WI38 (cell line): Measurements from ENCODE around the gene SFXN5.

Experiments used
- H3K4me3 ChIP-seq: 2 replicates; pipeline ENCODE4 v1.5.1; 2011; ENCODE audit warnings: low read depth, mild to moderate bottlenecking, control low read depth, low read length
- TF ChIP-seq, protein P1 (sequence below): IDR thresholded peaks from 2 replicates; pipeline ENCODE4 v1.5.1; 2012; ENCODE audit warnings: low read depth, mild to moderate bottlenecking, control low read depth, low read length

The SFXN5 gene

DNA sequence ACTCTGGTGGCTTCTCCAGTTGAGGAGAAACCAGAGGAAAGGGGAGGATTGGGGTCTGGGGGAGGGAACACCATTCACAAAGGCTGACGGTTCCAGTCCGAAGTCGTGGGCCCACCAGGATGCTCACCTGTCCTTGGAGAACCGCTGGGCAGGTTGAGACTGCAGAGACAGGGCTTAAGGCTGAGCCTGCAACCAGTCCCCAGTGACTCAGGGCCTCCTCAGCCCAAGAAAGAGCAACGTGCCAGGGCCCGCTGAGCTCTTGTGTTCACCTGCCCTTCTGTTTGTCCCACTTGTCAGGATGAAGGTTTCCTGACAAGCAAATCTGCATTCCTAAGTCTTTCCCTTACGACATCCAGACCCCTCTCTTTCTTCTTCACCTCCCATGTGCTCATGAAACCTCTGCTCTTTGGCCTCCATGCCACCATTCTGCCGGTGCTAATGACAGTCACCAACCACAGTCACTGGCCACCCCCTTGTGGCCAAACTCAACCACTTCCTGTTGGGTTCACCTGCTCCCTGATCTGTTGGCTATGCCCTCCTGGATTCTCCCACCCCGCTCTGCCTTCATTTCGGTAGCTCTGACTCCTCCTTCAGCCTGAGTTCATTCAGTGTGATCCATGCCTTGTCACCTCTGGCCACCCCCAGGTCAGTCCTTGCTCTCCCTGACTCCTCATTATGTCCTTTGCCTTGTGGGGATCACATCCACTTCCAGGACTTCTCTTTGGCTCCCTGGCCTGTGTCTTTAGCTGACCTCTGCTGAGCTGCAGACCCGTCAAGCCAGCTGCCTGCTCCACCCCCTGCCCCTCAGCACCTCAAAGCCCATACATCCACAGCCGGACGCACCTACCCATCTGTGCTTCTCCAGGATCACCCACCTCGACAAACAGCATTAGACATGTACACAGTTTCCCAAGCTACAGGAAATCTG, 136.6 kb downstream of the SFXN5 start:
- TF ChIP-seq, protein P1, sequence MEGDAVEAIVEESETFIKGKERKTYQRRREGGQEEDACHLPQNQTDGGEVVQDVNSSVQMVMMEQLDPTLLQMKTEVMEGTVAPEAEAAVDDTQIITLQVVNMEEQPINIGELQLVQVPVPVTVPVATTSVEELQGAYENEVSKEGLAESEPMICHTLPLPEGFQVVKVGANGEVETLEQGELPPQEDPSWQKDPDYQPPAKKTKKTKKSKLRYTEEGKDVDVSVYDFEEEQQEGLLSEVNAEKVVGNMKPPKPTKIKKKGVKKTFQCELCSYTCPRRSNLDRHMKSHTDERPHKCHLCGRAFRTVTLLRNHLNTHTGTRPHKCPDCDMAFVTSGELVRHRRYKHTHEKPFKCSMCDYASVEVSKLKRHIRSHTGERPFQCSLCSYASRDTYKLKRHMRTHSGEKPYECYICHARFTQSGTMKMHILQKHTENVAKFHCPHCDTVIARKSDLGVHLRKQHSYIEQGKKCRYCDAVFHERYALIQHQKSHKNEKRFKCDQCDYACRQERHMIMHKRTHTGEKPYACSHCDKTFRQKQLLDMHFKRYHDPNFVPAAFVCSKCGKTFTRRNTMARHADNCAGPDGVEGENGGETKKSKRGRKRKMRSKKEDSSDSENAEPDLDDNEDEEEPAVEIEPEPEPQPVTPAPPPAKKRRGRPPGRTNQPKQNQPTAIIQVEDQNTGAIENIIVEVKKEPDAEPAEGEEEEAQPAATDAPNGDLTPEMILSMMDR: no peak
- no peak overlapping the region for H3K4me3 ChIP-seq

DNA sequence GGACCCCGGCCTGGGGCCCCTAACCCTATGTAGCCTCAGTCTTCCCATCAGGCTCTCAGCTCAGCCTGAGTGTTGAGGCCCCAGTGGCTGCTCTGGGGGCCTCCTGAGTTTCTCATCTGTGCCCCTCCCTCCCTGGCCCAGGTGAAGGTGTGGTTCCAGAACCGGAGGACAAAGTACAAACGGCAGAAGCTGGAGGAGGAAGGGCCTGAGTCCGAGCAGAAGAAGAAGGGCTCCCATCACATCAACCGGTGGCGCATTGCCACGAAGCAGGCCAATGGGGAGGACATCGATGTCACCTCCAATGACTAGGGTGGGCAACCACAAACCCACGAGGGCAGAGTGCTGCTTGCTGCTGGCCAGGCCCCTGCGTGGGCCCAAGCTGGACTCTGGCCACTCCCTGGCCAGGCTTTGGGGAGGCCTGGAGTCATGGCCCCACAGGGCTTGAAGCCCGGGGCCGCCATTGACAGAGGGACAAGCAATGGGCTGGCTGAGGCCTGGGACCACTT, 137.8 kb downstream of the SFXN5 start:
- no peak overlapping the region for H3K4me3 ChIP-seq
- TF ChIP-seq, protein P1: no peak

DNA sequence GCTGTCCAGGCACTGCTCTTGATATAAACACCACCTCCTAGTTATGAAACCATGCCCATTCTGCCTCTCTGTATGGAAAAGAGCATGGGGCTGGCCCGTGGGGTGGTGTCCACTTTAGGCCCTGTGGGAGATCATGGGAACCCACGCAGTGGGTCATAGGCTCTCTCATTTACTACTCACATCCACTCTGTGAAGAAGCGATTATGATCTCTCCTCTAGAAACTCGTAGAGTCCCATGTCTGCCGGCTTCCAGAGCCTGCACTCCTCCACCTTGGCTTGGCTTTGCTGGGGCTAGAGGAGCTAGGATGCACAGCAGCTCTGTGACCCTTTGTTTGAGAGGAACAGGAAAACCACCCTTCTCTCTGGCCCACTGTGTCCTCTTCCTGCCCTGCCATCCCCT, 138.3 kb downstream of the SFXN5 start:
- H3K4me3 ChIP-seq: no peak overlapping the region
- TF ChIP-seq, protein P1: no peak

DNA sequence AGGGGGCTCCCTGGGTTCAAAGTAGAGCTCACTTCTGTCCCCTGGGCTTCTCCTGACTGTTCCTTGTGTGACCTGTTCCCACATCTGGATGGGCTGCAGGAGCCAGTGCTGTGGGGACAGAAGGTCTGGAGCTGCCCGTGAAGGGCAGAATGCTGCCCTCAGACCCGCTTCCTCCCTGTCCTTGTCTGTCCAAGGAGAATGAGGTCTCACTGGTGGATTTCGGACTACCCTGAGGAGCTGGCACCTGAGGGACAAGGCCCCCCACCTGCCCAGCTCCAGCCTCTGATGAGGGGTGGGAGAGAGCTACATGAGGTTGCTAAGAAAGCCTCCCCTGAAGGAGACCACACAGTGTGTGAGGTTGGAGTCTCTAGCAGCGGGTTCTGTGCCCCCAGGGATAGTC, 138.7 kb downstream of the SFXN5 start:
- TF ChIP-seq, protein P1: no peak

DNA sequence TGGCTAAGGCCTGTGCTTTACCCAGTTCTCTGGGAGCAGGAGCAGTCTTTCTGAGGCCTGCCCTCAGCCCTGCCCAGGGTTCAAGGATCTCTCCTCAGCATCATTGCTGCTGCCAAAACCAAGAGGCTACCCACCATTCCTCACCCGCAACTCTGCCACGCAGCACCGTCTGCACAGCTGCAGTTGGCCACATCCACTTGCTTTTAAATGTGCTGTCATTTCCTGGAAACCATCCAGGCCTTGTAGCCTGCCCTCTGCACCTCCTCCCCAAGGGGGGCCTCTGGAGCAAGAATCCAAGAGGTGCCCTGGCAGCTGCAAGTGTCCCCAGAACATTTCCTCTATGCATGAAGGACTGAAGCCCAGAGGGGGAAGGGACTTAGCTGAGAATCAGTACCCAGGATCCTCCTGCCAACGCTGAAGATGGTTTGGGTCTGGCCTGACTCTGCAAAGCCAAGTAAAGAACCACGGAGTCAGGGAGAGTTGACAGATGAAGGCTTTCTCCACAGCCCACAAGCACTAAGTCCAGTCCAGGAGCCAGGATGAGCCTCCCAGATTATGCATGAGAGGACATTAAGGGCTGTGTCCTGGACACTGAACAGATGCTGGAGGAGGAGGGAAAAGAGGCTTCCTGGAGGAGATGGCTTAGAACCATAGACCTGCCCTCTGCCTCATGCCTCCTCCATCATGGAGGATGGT, 139.3 kb downstream of the SFXN5 start:
- no peak overlapping the region for H3K4me3 ChIP-seq
- TF ChIP-seq, protein P1: no peak

More for the DNA sequence above, 138.7 kb downstream of the SFXN5 start:
- no peak overlapping the region for H3K4me3 ChIP-seq

DNA sequence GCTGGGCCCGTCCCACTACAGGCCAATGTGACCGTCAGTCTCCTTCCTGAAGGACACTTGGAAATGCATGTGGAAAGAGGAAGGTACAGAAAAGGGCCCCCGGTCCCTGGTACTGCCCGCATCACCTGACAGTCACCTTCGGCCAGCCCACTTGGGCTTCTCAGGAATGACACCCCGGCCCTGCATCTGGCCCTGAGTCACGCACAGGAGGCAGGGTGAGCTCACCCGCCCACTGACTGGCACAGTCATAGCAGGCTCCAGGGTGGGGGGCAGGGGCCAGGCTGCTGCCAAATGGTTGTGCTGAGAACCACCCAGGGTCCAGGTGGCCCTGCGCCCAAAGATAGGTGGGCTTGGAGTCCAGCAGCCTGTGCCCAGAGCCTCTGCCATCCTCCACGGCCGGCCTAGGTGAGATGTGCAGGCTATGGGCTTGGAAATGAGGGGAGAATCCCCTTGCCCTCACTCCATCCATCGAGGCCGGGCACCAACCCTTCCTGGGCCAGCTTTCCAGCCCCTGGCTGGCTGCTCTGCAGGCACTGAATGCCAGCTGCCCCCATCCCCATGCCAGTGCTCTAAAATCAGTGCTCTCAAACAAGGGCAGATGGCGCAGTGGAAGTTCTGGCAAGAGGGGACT, 140.1 kb downstream of the SFXN5 start:
- no peak overlapping the region for H3K4me3 ChIP-seq

More for the DNA sequence above, 140.1 kb downstream of the SFXN5 start:
- TF ChIP-seq, protein P1: no peak
